A549 treated with ZK216348 at 1 μM for 4 hours (cell line): ENCODE measurements around the gene ARL14EP. TPM values are rescaled to one million over a fixed set of nuclear protein-coding genes. Genes with fewer than 3 reads are reported as not detected.

Experiments used
- total RNA-seq: library from RNA; stranded (reverse); fragments of 200-300 nt; extraction: Qiagen RNA extraction; gene quantifications from 5 replicates; pipeline ENCODE4 v1.2.3, GENCODE V29; 2022; ENCODE audit warnings: low read depth

The ARL14EP gene
- total RNA-seq: 10.7 to 17.0 TPM (median 15.6 TPM) in 5 replicates

GRCh38 chr11:30322826-30323710, at the start of gene ARL14EP:
Gene ARL14EP (plus strand): TSS chr11:30323104. CDS start chr11:30330949, 7,845 bp downstream.

Other genes starting within 250 kb of the ARL14EP start
- not detected in 5 replicates for gene FSHB, start 92.1 kb upstream of the ARL14EP start, total RNA-seq